Sigmoid colon (tissue), 4 donors: Measurements from ENCODE around the gene NAP1L4.

Experiments used
- EP300 ChIP-seq, 4 donors: sonication (generic); formaldehyde crosslinking; IDR thresholded peaks; one replicate each; pipeline ENCODE4 v1.6.1; 2017; ENCODE audit warnings: antibody characterized with exemption in 4 of 4
- POLR2A ChIP-seq, 2 donors: fragments of 450-650 bp; IDR thresholded peaks; one replicate each; pipeline ENCODE4 v1.6.1; 2016; ENCODE audit warnings: antibody characterized with exemption in 2 of 2, mild to moderate bottlenecking in 2 of 2, moderate library complexity in 2 of 2
- POLR2AphosphoS5 ChIP-seq, 4 donors: sonication (generic); formaldehyde crosslinking; IDR thresholded peaks; one replicate each; pipeline ENCODE4 v1.6.1; 2017; ENCODE audit warnings: antibody characterized with exemption in 4 of 4
- TF ChIP-seq, protein P1 (sequence below), 4 experiments: fragments of 450-650 bp in 3 of 4; fragments of 200-600 bp in 1 of 4; IDR thresholded peaks; one replicate each; pipeline ENCODE4 v1.5.1; 2016 to 2019; ENCODE audit warnings: antibody characterized with exemption in 4 of 4, mild to moderate bottlenecking in 3 of 4, moderate library complexity in 2 of 4

DNA sequence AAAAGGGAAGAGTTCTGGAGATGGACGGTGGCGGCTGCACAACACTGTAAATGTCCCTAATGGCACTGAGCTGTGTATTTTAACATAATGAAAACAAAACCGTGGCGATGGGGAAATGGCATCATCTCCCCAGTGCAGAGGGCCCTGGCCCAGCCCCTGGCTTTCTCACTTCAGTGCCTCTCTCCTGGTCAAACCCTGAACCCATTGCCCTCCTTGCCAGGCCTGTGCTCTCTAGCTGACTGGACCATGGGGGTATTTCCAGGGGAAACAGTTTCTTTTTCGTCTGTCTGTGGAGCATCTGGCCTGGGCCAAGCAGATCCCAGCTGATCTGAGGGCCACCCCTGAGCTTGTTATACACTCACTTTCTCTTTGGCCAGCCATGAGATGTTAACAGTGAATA, 17.4 kb upstream of the NAP1L4 start:
- TF ChIP-seq, protein P1, sequence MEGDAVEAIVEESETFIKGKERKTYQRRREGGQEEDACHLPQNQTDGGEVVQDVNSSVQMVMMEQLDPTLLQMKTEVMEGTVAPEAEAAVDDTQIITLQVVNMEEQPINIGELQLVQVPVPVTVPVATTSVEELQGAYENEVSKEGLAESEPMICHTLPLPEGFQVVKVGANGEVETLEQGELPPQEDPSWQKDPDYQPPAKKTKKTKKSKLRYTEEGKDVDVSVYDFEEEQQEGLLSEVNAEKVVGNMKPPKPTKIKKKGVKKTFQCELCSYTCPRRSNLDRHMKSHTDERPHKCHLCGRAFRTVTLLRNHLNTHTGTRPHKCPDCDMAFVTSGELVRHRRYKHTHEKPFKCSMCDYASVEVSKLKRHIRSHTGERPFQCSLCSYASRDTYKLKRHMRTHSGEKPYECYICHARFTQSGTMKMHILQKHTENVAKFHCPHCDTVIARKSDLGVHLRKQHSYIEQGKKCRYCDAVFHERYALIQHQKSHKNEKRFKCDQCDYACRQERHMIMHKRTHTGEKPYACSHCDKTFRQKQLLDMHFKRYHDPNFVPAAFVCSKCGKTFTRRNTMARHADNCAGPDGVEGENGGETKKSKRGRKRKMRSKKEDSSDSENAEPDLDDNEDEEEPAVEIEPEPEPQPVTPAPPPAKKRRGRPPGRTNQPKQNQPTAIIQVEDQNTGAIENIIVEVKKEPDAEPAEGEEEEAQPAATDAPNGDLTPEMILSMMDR (IDR thresholded peaks at IDR 0.05), result no peak
- no peak for TF ChIP-seq POLR2AphosphoS5 (IDR thresholded peaks at IDR 0.05)
- no peak for TF ChIP-seq EP300 (IDR thresholded peaks at IDR 0.05)
- no peak for TF ChIP-seq POLR2A (IDR thresholded peaks at IDR 0.05)
